IMR-90 (cell line): Measurements from ENCODE around the gene SLC28A3. TPM values are rescaled to one million over a fixed set of nuclear protein-coding genes. Genes with fewer than 3 reads are reported as not detected.

Source experiments
- ATAC-seq: fragments of 200-7000 bp; cut with Tn5 transposase; 2 replicates; pipeline ENCODE4 v1.9.1; 2020; ENCODE audit warnings: low read depth, mild to moderate bottlenecking, moderate library complexity
- BruUV-seq: library from RNA; stranded (reverse); fragments of 400-500 nt; replicated peaks from 2 replicates; lab custom pipeline; 2021; lab: Mats Ljungman, UMichigan
- CTCF ChIA-PET: fragments of 300-600 bp; formaldehyde crosslinking; extraction: SDS; loops from one replicate; lab custom pipeline; 2021; ENCODE audit warnings: antibody characterized with exemption; lab: Yijun Ruan, JAX
- POLR2A ChIA-PET: fragments of 300-600 bp; sonication (Branson Sonifier 250); formaldehyde crosslinking; loops from one replicate; lab custom pipeline; 2022; ENCODE audit warnings: antibody characterized with exemption; ENCODE audit not compliant: unreplicated experiment; lab: Charles Lee
- DNase-seq: peaks from one replicate; pipeline ENCODE4 v3.0.0; 2013
- H2AFZ ChIP-seq: replicated peaks from 2 replicates; pipeline ENCODE3; 2013; ENCODE audit warnings: low read length, mild to moderate bottlenecking; ENCODE audit not compliant: poor library complexity
- H2AK5ac ChIP-seq: 2 replicates; pipeline ENCODE4 v1.6.1; 2013; ENCODE audit warnings: low read depth, low read length, inconsistent platforms
- H2AK9ac ChIP-seq: replicated peaks from 2 replicates; pipeline ENCODE3; 2013; ENCODE audit warnings: mild to moderate bottlenecking, low read depth, low read length, moderate library complexity; ENCODE audit not compliant: poor library complexity
- H2BK120ac ChIP-seq: 2 replicates; pipeline ENCODE4 v1.6.1; 2013; ENCODE audit warnings: low read depth, low read length, inconsistent platforms
- H2BK15ac ChIP-seq: 3 replicates; pipeline ENCODE4 v1.6.1; 2013; ENCODE audit warnings: low read depth, low read length, inconsistent platforms
- H2BK20ac ChIP-seq: 2 replicates; pipeline ENCODE4 v1.6.1; 2013; ENCODE audit warnings: low read depth, mild to moderate bottlenecking, inconsistent platforms, low read length, moderate library complexity
- H2BK5ac ChIP-seq: 2 replicates; pipeline ENCODE4 v1.6.1; 2013; ENCODE audit warnings: mild to moderate bottlenecking, low read depth, low read length, inconsistent platforms; ENCODE audit not compliant: poor library complexity, severe bottlenecking
- H3K14ac ChIP-seq: replicated peaks from 2 replicates; pipeline ENCODE4 v1.6.1; 2013; ENCODE audit warnings: low read depth, low read length, inconsistent platforms
- H3K18ac ChIP-seq: 2 replicates; pipeline ENCODE4 v1.6.1; 2013; ENCODE audit warnings: low read depth, low read length, control low read depth
- H3K23ac ChIP-seq: 2 replicates; pipeline ENCODE4 v1.6.1; 2013; ENCODE audit warnings: low read depth, low read length, inconsistent platforms
- H3K27ac ChIP-seq: 2 replicates; pipeline ENCODE4 v1.5.1; 2013; ENCODE audit warnings: mild to moderate bottlenecking, control low read depth, low read length; ENCODE audit not compliant: insufficient read depth
- H3K27me3 ChIP-seq: 2 replicates; pipeline ENCODE4 v1.6.1; 2013; ENCODE audit warnings: low read length; ENCODE audit not compliant: control insufficient read depth, insufficient read depth
- H3K36me3 ChIP-seq: 2 replicates; pipeline ENCODE4 v1.6.1; 2013; ENCODE audit warnings: low read length, mixed read lengths; ENCODE audit not compliant: control insufficient read depth, insufficient read depth
- H3K4ac ChIP-seq: 2 replicates; pipeline ENCODE4 v1.6.1; 2013; ENCODE audit warnings: low read depth, low read length, inconsistent platforms
- H3K4me1 ChIP-seq: 2 replicates; pipeline ENCODE4 v1.6.1; 2013; ENCODE audit warnings: low read length, mixed read lengths; ENCODE audit not compliant: control insufficient read depth, insufficient read depth
- H3K4me2 ChIP-seq: 2 replicates; pipeline ENCODE4 v1.6.1; 2013; ENCODE audit warnings: low read depth, mild to moderate bottlenecking, control low read depth, low read length, moderate library complexity
- H3K4me3 ChIP-seq: 2 replicates; pipeline ENCODE4 v1.5.1; 2013; ENCODE audit warnings: low read depth, mild to moderate bottlenecking, control low read depth, low read length, moderate library complexity; ENCODE audit not compliant: insufficient read depth
- H3K56ac ChIP-seq: 2 replicates; pipeline ENCODE4 v1.6.1; 2013; ENCODE audit warnings: low read length, inconsistent platforms; ENCODE audit not compliant: insufficient read depth; ENCODE audit errors: extremely low read depth
- H3K79me1 ChIP-seq, 2 experiments: 2 replicates each; pipeline ENCODE4 v1.6.1; 2013; ENCODE audit warnings: low read length in 2 of 2, inconsistent platforms in 1 of 2, low read depth in 1 of 2
- H3K9ac ChIP-seq: 2 replicates; pipeline ENCODE4 v1.6.1; 2013; ENCODE audit warnings: low read depth, low read length, control low read depth
- H3K9me1 ChIP-seq: 2 replicates; pipeline ENCODE4 v1.6.1; 2013; ENCODE audit warnings: low read length, inconsistent platforms; ENCODE audit not compliant: insufficient read depth
- H3K9me3 ChIP-seq: 2 replicates; pipeline ENCODE4 v1.6.1; 2013; ENCODE audit warnings: low read length; ENCODE audit not compliant: control insufficient read depth, insufficient read depth
- H4K20me1 ChIP-seq: 2 replicates; pipeline ENCODE4 v1.6.1; 2013; ENCODE audit warnings: low read length, inconsistent platforms; ENCODE audit not compliant: insufficient read depth
- H4K5ac ChIP-seq: 2 replicates; pipeline ENCODE4 v1.6.1; 2013; ENCODE audit warnings: mild to moderate bottlenecking, low read depth, low read length, control low read depth
- H4K8ac ChIP-seq, 2 experiments: 2 replicates each; pipeline ENCODE4 v1.6.1; 2013; ENCODE audit warnings: low read depth in 2 of 2, low read length in 2 of 2, control low read depth in 1 of 2, inconsistent platforms in 1 of 2
- H4K91ac ChIP-seq: 2 replicates; pipeline ENCODE4 v1.6.1; 2013; ENCODE audit warnings: low read depth, low read length, inconsistent platforms; ENCODE audit not compliant: insufficient read depth
- BHLHE40 ChIP-seq: fragments of 150-350 bp; IDR thresholded peaks from 2 replicates; pipeline ENCODE4 v1.6.1; 2016; ENCODE audit warnings: mild to moderate bottlenecking, low read depth, low read length
- CHD1 ChIP-seq: IDR thresholded peaks from 2 replicates; pipeline ENCODE4 v1.6.1; 2012; ENCODE audit warnings: low read depth, low read length, improper control_type of control experiment
- CTCF ChIP-seq: conservative IDR thresholded peaks from 2 replicates; pipeline ENCODE4 v1.5.1; 2012; ENCODE audit warnings: mild to moderate bottlenecking, low read depth, low read length, improper control_type of control experiment
- ELK1 ChIP-seq: fragments of 150-350 bp; IDR thresholded peaks from 2 replicates; pipeline ENCODE4 v1.6.1; 2016; ENCODE audit warnings: low read depth, mild to moderate bottlenecking, low read length, moderate library complexity, borderline replicate concordance
- NFE2L2 ChIP-seq: fragments of 150-350 bp; IDR thresholded peaks from 2 replicates; pipeline ENCODE4 v1.6.1; 2016; ENCODE audit warnings: low read depth, mild to moderate bottlenecking, low read length
- RFX5 ChIP-seq: IDR thresholded peaks from 2 replicates; pipeline ENCODE4 v1.8.0; 2012; ENCODE audit warnings: low read depth, mild to moderate bottlenecking, low read length, moderate library complexity
- dilution Hi-C: fragments of 300-500 bp; cut with HindIII; formaldehyde crosslinking; loops from one replicate; pipeline ENCODE4 v1.14.3; 2018; ENCODE audit warnings: low sequenced_read_pairs; ENCODE audit not compliant: unreplicated experiment
- in situ Hi-C: fragments of 300-500 bp; cut with MboI; formaldehyde crosslinking; loops from 3 replicates; pipeline ENCODE4 v1.14.3; 2019; ENCODE audit warnings: low sequenced_read_pairs, inconsistent platforms, mixed read lengths
- intact Hi-C: fragments of 100-400 bp; cut with micrococcal nuclease; formaldehyde crosslinking; loops from 2 replicates; pipeline ENCODE4 v1.10.0; 2022
- polyA plus RNA-seq, 3 experiments: library from polyadenylated mRNA; depleted of rRNA; stranded (reverse); fragments of >200 nt; gene quantifications; 2 replicates each; pipeline ENCODE4 v1.2.3, GENCODE V29; 2012; ENCODE audit warnings: low replicate concordance in 1 of 3
- total RNA-seq: library from RNA; depleted of rRNA; stranded (reverse); fragments of >200 nt; gene quantifications from 2 replicates; pipeline ENCODE4 v1.2.3, GENCODE V29; 2012

SLC28A3 gene
- total and polyA plus RNA-seq, 2 of the 4 experiments (the other 2 are of a cell fraction) = 1.1 to 2.2 TPM

- Histone ChIP-seq H3K79me1 (no peaks in the 10 kb centered on the region), H3K27me3 (no peaks in the 10 kb centered on the region), H2BK20ac (no peak overlapping the region), H4K8ac (no peak overlapping the region), H4K91ac (no peak overlapping the region), H2BK5ac (no peak overlapping the region), H2BK15ac (no peak overlapping the region), H3K27ac (no peak overlapping the region), H3K9ac (no peak overlapping the region), H3K4me2 (no peak overlapping the region), H2AK9ac (no peak overlapping the region), H4K5ac (no peak overlapping the region), H3K4me3 (no peak overlapping the region), H4K20me1 (no peaks in the 10 kb centered on the region), H3K18ac (no peak overlapping the region), H2AFZ (no peak overlapping the region), H3K36me3 (no peaks in the 10 kb centered on the region), H2BK120ac (no peak overlapping the region), H3K9me1 (no peaks in the 10 kb centered on the region), H3K9me3 (no peaks in the 10 kb centered on the region), H3K56ac (no peak overlapping the region), H3K4ac (no peak overlapping the region), H3K23ac (no peak overlapping the region), H3K4me1 (no peaks in the 10 kb centered on the region), H2AK5ac (no peak overlapping the region), H3K14ac (no peak overlapping the region)
- no TSS peak for BruUV-seq
- dilution Hi-C loops = no loop called here
- intact Hi-C loops = no loop called here
- in situ Hi-C loops = no loop called here
- TF ChIP-seq NFE2L2 (no peak), CHD1 (no peak), RFX5 (no peak), ELK1 (no peak), CTCF (no peak), BHLHE40 (no peak)
- ATAC-seq = no peak
- no peak for DNase-seq
- ChIA-PET POLR2A (no interaction called here), CTCF (no interaction called here)
These were observed 39.2 kb upstream of the SLC28A3 start for GRCh38 chr9:84379740-84380139.
